Smooth muscle cell (in vitro differentiated cells): Measurements from ENCODE around the gene ESPN. TPM values are rescaled to one million over a fixed set of nuclear protein-coding genes. Genes with fewer than 3 reads are reported as not detected.

Experiments used
- DNase-seq: peaks from one replicate; lab custom pipeline; 2025; ENCODE audit not compliant: unreplicated experiment; lab: John Stamatoyannopoulos, UW
- H2AFZ ChIP-seq: fragments of 200-600 bp; sonication (generic); 2 replicates; pipeline ENCODE4 v1.6.0; 2016; ENCODE audit warnings: antibody characterized with exemption, low read depth, mild to moderate bottlenecking
- H3F3A ChIP-seq: fragments of 200-600 bp; sonication (generic); 2 replicates; pipeline ENCODE4 v1.6.0; 2017; ENCODE audit warnings: antibody characterized with exemption, low read depth
- H3K27ac ChIP-seq: fragments of 200-600 bp; sonication (generic); 2 replicates; pipeline ENCODE4 v1.5.1; 2016; ENCODE audit warnings: low read depth, mild to moderate bottlenecking
- H3K27me3 ChIP-seq: fragments of 200-600 bp; sonication (generic); 2 replicates; pipeline ENCODE4 v1.6.1; 2016; ENCODE audit warnings: low read depth, mild to moderate bottlenecking
- H3K36me3 ChIP-seq: fragments of 200-600 bp; sonication (generic); 2 replicates; pipeline ENCODE4 v1.5.1; 2016; ENCODE audit warnings: low read depth
- H3K4me1 ChIP-seq: fragments of 200-600 bp; sonication (generic); 2 replicates; pipeline ENCODE4 v1.5.1; 2016; ENCODE audit warnings: low read depth
- H3K4me2 ChIP-seq: fragments of 200-600 bp; sonication (generic); 2 replicates; pipeline ENCODE4 v1.6.0; 2016; ENCODE audit warnings: mild to moderate bottlenecking
- H3K4me3 ChIP-seq: fragments of 200-600 bp; sonication (generic); 2 replicates; pipeline ENCODE4 v1.5.1; 2016; ENCODE audit warnings: mild to moderate bottlenecking
- H3K79me2 ChIP-seq: fragments of 200-600 bp; sonication (generic); 2 replicates; pipeline ENCODE4 v1.6.0; 2016; ENCODE audit warnings: low read depth, mild to moderate bottlenecking
- H3K9ac ChIP-seq: fragments of 200-600 bp; sonication (generic); 2 replicates; pipeline ENCODE4 v1.6.0; 2016; ENCODE audit warnings: low read depth
- H3K9me3 ChIP-seq: fragments of 200-600 bp; sonication (generic); replicated peaks from 2 replicates; pipeline ENCODE4 v1.5.1; 2016; ENCODE audit warnings: low read depth
- H4K20me1 ChIP-seq: fragments of 200-600 bp; sonication (generic); 2 replicates; pipeline ENCODE4 v1.6.0; 2016; ENCODE audit warnings: low read depth
- WGBS: methylation state at CpG from one replicate; pipeline ENCODE4 v1.1.7; 2016; ENCODE audit warnings: low lambda C conversion rate; 5-methylcytosine and 5-hydroxymethylcytosine counted together
- polyA plus RNA-seq: library from polyadenylated mRNA; unstranded; fragments of >200 nt; fragmentation: Nextera tagmentation; extraction: Ambion mirVana; gene quantifications from 2 replicates; pipeline ENCODE4 v1.2.1, GENCODE V29; 2016
- total RNA-seq: library from RNA; depleted of rRNA; stranded (reverse); fragments of >200 nt; gene quantifications from 2 replicates; pipeline ENCODE4 v1.2.3, GENCODE V29; 2014
- TF ChIP-seq, protein P1 (sequence below): fragments of 200-600 bp; sonication (generic); IDR thresholded peaks from 2 replicates; pipeline ENCODE4 v1.5.1; 2017; ENCODE audit warnings: borderline replicate concordance, mild to moderate bottlenecking, antibody characterized with exemption; ENCODE audit not compliant: insufficient read depth, poor library complexity, severe bottlenecking

Gene ESPN
- total and polyA plus RNA-seq, 2 experiments from 2014 or later = 1.1 TPM; not detected in 1

DNA sequence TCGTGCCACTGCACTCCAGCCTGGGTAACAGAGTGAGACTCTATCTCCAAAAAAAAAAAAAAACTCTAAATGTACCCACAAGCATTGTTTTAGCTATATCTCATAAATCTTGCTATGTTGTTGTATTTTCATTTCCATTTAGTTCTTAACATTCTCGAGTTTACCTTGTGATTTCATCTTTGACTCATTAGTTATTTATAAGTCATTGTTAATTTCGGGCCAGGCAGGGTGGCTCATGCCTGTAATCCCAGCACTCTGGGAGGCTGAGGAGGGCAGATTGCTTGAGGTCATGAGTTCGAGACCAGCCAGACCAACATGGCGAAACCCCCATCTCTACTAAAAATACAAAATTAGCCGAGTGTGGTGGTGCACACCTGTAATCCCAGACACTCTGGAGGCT lies 16.6 kb upstream of the ESPN start:
- no peaks in the 10 kb centered on the region for H3K36me3 ChIP-seq
- H4K20me1 ChIP-seq = no peaks in the 10 kb centered on the region
- peaks cover 3% of the 10 kb centered on the region for H3K27me3 ChIP-seq
- H3K4me3 ChIP-seq = no peak overlapping the region
- H3K9me3 ChIP-seq = no peaks in the 10 kb centered on the region
- no peak overlapping the region for H3K4me2 ChIP-seq
- H3K9ac ChIP-seq = no peak overlapping the region
- no peaks in the 10 kb centered on the region for H3K4me1 ChIP-seq
- TF ChIP-seq, protein P1, sequence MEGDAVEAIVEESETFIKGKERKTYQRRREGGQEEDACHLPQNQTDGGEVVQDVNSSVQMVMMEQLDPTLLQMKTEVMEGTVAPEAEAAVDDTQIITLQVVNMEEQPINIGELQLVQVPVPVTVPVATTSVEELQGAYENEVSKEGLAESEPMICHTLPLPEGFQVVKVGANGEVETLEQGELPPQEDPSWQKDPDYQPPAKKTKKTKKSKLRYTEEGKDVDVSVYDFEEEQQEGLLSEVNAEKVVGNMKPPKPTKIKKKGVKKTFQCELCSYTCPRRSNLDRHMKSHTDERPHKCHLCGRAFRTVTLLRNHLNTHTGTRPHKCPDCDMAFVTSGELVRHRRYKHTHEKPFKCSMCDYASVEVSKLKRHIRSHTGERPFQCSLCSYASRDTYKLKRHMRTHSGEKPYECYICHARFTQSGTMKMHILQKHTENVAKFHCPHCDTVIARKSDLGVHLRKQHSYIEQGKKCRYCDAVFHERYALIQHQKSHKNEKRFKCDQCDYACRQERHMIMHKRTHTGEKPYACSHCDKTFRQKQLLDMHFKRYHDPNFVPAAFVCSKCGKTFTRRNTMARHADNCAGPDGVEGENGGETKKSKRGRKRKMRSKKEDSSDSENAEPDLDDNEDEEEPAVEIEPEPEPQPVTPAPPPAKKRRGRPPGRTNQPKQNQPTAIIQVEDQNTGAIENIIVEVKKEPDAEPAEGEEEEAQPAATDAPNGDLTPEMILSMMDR = no peak
- H3K27ac ChIP-seq = no peak overlapping the region
- H3F3A ChIP-seq = no peaks in the 10 kb centered on the region
- H3K79me2 ChIP-seq = no peaks in the 10 kb centered on the region
- DNase-seq = no peak
- H2AFZ ChIP-seq = no peak overlapping the region
- 91% methylated on average over 6 of the region's 6 CpGs for WGBS

DNA sequence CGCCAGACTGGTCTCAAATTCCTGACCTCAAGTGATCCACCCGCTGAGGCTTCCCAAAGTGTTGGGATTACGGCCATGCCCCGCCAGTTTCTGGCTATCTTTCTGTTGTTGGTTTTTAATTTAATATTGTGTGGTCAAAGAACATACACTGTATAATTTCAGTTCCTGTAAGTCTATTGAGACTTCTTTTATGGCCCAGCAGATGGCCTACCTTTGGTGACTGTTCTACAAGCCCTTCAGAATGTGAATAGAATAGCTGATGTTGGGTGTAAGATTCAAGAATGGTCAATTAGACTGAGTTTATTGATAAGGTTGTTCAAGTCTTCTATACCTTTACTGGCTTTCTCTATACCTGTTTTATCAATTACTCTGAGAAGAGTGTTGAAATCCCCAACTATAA lies 15.5 kb upstream of the ESPN start:
- TF ChIP-seq, protein P1 = no peak

DNA sequence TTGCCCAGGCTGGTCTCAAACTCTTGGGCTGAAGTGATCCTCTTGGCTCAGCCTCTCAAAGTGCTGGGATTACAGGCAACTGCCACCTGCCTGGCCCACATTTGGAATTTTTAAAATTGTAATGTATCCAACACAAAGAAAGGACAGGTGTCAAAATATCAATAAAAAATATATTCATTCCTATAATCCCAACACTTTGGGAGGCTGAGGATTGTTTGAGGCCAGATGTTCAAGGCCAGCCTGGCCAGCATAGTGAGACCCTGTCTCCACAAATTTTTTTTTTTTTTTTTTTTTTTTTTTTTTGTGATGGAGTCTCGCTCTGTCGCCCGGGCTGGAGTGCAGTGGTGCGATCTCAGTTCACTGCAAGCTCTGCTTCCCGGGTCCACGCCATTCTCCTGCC lies 14.8 kb upstream of the ESPN start:
- Histone ChIP-seq H3K79me2 (no peaks in the 10 kb centered on the region), H3K4me3 (no peak overlapping the region), H3K9me3 (no peaks in the 10 kb centered on the region), H3K36me3 (no peaks in the 10 kb centered on the region), H3K27me3 (peaks cover 6% of the 10 kb centered on the region), H3K4me2 (no peak overlapping the region), H4K20me1 (no peaks in the 10 kb centered on the region), H3K9ac (no peak overlapping the region), H3F3A (no peaks in the 10 kb centered on the region), H3K4me1 (peaks cover 3% of the 10 kb centered on the region), H2AFZ (no peak overlapping the region), H3K27ac (no peak overlapping the region)
- WGBS = 98% methylated on average over 6 of the region's 6 CpGs
- DNase-seq = no peak
- TF ChIP-seq, protein P1 = no peak

More for the DNA sequence above, 15.5 kb upstream of the ESPN start:
- Histone ChIP-seq H3K79me2 (no peaks in the 10 kb centered on the region), H3K4me1 (no peaks in the 10 kb centered on the region), H3K9me3 (no peaks in the 10 kb centered on the region), H3K36me3 (no peaks in the 10 kb centered on the region), H3K27ac (no peak overlapping the region), H3K27me3 (peaks cover 3% of the 10 kb centered on the region), H3K4me2 (no peak overlapping the region), H4K20me1 (no peaks in the 10 kb centered on the region), H2AFZ (no peak overlapping the region), H3F3A (no peaks in the 10 kb centered on the region), H3K4me3 (no peak overlapping the region), H3K9ac (no peak overlapping the region)
- 97% methylated on average over 4 of the region's 4 CpGs for WGBS
- no peak for DNase-seq

DNA sequence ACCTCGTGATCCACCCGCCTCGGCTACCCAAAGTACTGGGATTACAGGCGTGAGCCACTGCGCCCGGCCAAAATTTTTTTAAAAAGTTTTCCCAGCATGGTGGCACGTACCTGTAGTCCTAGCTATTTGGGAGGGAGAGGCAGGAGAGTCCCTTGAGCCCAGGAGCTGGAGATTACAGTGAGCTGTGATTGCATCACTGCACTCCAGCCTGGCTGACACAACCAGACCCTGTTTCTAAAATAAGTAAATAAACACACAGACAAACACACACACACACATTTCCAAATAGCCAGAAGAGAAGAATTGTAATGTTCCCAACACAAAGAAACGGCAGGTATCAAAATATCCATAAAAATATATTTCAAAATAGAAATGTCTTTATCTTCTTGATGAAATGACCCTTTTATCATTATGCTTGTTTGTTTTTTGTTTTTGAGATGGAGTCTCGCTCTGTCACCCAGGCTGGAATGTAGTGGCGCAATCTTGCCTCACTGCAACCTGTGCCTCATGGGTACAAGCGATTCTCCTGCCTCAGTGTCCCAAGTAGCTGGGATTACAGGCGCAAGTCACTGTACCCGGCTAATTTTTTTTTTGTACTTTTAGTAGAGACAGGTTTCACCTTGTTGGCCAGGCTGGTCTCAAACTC lies 14.2 kb upstream of the ESPN start:
- no peak overlapping the region for H3K27ac ChIP-seq
- WGBS = 86% methylated on average over 13 of the region's 13 CpGs
- peaks cover 12% of the 10 kb centered on the region for H3K27me3 ChIP-seq
- no peak overlapping the region for H3K4me3 ChIP-seq
- no peak overlapping the region for H3K4me2 ChIP-seq
- H3K9ac ChIP-seq = no peak overlapping the region
- no peaks in the 10 kb centered on the region for H3K9me3 ChIP-seq
- H3K79me2 ChIP-seq = no peaks in the 10 kb centered on the region
- TF ChIP-seq, protein P1 = no peak
- H3K36me3 ChIP-seq = no peaks in the 10 kb centered on the region
- H2AFZ ChIP-seq = no peak overlapping the region
- no peaks in the 10 kb centered on the region for H4K20me1 ChIP-seq
- H3K4me1 ChIP-seq = peaks cover 7% of the 10 kb centered on the region
- DNase-seq = no peak
- no peaks in the 10 kb centered on the region for H3F3A ChIP-seq
